HG03571 (cell line): ENCODE results near the gene COX18.

Experiments
- ATAC-seq: cut with Tn5 transposase; IDR thresholded peaks from one replicate; pipeline ENCODE4 v1.9.1; 2021; ENCODE audit not compliant: unreplicated experiment

COX18 gene

DNA sequence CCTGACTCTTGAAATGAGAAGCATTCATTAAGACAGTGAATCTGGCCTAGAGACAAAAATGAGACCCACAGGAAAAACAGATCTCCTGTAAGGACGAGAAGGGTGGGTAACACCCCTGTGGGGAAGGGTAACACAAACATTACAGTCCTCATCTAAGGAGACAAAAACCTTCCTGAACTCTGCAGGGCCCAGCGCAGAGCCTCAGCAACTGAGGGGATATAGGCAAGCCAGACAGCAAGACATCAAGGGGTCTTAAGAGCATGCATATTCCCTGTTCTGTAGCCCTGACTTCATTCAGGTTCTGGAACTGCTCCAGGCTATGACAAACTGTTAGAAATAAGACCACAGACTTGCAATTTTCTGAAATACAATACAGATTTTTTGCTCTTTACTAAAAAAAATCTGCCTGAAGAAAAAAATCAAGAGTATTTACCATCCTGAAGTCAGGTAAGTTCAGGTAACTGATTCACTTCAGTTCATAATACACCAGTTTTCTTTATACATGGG, 15.5 kb downstream of the COX18 start:
- ATAC-seq, result no peak

DNA sequence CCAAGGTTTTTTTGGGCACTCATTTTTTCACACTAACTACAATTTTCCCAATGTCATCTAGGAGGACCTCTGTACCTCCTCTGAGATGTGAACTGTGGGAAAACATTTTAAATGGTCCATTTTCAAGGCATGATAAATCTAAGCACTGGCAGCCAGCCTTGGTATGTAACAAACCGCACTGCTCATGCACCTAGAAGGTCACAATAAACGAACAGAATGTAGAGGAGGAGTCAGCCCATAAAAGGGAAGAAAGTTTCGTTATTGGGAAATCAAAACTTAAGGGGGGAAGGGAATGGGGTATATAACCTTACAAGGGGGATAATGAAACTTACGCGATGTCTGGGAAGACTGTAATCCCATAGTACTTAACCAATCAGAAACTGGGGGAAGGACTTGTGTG, 16.4 kb downstream of the COX18 start:
- no peak for ATAC-seq

DNA sequence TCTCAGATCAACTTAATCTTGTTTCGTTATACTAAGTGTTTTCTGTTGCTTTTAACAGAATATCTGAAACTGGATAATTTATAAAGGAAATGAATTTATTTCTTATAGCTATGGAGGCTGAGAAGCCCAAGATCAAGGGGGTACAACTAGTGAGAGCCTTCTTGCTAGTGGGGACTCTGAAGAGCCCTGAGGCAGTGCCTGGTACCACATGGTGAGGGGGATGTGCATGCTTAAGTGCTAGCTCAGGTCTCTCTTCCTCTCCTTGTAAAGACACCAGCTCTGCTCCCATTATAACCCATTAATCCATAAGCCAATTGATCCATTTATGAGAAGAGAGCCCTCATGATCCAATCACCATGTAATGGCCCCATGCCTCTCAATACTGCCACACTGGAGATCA, 17.9 kb downstream of the COX18 start:
- no peak for ATAC-seq

DNA sequence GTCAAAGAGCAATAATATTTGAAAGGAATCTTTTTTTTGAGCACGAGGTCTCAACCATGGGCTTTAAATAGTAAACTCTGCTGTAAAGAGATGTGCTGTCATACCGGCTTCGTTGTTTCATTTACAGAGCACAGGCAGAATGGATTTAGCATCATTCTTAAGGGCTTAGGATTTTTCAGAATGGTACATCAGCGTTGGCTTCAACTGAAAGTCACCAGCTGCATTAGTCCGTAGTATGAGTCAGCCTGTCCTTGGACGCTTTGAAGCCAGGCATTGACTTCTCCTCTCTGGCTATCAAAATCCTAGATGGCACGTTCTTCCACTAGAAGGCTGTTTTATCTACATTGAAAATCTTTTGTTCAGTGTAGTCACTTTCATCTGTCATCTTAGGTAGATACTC, 23.6 kb downstream of the COX18 start:
- ATAC-seq, result no peak

DNA sequence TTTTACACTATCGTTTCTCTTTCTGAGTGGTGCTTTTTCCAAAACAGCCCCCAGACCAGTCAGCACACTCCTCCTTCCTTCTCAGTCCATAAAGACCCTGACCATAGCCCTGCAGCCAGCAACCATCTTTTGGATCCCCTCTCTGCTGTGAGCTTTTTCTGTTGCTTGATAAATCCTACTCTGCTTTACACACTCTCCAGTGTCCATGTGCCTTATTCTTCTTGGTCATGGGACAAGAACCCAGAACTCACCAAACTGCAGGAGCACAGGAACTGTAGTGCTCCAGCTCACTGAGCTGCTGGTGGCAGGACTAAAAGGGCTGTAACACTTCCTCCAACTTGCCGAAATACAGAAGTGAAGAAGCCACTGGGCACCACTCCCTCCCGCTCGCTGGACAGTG, 32.5 kb downstream of the COX18 start:
- ATAC-seq, result no peak

DNA sequence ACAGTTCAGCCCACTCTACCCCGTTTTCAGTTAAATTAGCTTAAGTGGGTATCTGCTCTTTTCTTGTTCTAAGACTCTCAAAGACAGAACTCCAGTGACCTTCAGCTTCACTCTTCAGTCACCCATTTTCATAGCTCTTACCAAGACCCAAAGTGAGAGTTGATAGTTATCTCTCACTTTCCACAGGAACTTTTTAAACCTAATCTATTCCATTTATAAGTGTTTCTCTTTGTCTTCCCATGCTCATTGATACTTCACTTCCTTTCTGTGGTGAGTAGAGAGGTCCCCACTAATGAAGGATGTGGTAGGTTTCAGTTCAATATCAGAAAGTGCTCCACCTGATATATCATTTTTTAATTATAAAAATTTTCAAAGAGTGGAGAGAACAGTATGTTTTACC, 33.4 kb downstream of the COX18 start:
- ATAC-seq, result peak; percentile 55

DNA sequence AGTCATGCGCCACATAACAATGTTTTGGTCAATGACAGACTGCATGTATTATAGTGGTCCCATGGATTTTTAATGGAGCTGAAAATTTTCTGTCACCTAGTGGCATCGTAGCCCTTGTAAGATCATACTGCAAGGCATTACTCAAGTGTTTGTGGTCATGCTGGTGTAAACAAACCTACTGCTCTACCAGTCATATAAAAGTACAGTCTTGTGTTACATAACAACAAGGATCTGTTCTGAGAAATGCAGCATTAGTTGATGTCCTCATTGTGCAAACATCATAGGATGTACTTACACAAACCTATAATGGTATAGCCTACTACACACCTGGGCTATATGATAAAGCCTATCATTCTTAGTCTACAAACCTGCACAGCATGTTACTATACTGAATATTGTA, 34.6 kb downstream of the COX18 start:
- no peak for ATAC-seq

DNA sequence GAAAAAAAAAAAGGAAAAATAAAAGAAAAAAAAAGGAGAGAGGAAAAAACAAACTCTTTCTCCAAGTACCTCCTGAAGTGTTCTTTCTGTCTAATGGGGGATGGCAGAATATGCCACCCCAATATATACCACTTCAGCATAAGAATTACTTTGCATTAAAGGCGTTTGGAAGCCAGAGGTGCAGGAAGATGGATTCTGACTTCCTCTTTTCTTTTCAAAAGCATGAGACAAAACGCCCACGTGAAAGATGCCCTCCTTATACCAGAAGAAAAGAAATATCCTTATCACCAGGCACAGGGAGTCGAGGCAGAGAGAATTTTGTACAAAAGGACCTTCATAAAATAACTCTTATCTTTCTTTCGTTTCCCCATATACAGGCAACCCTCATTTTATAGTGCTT, 40.9 kb downstream of the COX18 start:
- ATAC-seq, result no peak

DNA sequence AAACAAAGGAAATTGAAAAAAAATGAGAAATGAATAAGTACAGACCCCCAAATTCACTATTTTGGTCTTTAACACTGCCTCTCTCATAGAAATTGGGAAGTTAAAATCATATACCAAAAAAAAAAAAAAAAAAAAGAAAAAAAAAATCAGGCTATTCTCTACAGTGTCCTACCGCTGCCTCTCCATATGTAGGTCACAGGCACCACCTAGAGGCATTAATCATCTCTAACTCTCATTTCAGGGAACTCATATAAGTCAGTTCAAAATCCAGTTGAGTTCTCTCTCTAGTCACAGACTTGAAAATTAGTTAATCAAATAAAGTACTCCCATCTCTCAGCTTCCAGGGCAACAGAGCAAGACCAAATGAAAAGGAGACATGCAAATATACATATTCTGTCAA, 47.9 kb downstream of the COX18 start:
- ATAC-seq, result no peak

DNA sequence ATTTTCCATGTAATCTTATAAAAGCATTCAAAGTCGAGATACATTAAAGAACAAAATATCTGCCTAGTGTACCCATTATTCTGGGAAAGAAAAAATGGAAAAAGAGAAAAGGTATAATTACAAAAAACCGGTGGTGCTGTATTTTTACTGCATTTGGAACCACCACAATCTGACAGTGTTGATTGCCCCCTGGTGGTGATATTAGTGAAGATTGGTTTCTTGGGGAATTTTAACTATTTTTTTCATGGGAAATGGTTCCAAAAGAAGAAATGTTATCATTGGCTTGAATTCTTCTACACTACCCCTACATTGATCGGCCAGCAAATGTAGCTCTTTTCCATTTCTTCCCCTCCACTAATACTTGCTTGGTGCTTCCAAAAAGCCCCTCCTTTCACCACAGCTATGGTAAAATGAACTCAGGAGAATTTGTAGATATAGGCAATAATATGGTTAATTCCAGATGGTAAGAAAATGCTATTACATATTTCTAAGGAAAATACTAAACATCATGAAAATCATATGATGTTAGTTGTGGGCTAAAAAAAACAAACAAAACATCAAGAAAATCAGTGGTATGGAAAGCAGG, 50.0 kb downstream of the COX18 start:
- ATAC-seq, result no peak

DNA sequence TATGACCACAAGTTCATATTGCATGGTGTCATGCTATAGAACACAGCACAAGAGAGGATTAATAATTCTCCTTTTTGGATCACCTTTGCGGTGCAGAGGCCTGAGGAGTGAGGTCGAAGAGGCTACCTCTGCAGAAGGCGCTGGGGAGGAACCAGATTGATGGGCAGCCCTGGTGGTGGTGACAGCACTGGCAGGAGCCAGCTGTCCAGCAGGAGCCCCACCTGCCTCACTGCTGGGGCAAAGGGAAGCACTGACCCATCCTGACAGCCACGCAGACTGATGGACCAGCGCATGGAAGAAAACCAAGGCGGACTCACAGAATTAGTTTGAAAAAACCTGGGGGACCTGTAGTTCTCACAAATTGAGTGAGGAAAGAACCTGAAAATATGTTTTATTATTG, 50.9 kb downstream of the COX18 start:
- ATAC-seq, result no peak

DNA sequence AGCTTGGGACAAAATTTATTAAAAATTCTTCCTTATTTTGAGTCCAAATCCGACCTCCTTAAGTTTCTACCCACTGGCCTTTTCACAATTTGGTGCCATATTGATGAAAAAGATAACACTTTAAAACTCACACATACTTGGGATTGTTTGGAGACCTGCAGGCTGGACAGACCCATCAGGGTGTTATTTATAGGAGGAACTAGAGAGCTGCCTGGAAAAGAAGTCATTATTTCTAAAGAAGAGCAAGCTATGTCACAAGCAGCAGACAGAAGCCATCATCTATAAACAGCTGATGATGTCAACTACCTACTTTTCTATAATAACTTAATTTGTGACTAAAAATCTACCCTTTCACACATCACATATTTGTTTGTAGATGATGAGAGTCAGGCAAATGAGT, 56.2 kb downstream of the COX18 start:
- no peak for ATAC-seq

DNA sequence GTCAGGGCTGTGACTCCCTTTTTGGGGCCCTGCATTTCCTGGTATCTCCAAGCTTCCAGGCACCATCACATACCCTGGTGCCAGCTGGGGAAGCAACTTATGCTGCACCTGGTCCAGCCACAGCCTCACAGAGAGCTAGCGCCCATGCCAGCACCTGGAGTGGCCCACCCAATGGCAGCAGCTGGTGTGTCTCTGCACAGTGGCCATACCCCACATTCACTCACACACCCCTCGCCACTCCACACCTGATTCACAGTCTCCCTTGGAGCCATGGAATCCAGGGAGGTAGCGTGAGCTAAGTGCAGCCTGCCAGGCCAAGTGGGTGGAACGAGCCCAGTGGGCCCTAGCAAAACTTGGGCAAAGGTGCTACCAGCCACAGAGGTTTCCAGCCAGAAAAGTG, 56.8 kb downstream of the COX18 start:
- ATAC-seq, result no peak

DNA sequence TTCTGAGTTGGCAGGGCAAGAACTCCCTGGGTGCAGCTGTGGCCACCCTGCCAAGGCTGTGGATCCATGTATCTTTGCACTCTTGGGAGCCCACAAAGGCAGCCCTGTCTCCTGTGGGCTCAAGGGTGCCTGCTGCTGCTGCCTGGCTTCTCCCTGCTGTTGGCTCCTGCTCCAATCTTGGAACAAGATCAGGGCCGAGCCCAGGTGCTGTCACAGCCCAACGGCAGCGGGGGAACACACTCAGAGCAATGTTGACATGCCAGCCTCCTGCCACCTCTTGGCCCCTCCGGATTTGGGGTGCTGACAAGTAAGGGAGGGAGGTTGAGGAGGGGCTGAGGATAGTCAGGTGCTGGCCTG, 57.9 kb downstream of the COX18 start:
- no peak for ATAC-seq

DNA sequence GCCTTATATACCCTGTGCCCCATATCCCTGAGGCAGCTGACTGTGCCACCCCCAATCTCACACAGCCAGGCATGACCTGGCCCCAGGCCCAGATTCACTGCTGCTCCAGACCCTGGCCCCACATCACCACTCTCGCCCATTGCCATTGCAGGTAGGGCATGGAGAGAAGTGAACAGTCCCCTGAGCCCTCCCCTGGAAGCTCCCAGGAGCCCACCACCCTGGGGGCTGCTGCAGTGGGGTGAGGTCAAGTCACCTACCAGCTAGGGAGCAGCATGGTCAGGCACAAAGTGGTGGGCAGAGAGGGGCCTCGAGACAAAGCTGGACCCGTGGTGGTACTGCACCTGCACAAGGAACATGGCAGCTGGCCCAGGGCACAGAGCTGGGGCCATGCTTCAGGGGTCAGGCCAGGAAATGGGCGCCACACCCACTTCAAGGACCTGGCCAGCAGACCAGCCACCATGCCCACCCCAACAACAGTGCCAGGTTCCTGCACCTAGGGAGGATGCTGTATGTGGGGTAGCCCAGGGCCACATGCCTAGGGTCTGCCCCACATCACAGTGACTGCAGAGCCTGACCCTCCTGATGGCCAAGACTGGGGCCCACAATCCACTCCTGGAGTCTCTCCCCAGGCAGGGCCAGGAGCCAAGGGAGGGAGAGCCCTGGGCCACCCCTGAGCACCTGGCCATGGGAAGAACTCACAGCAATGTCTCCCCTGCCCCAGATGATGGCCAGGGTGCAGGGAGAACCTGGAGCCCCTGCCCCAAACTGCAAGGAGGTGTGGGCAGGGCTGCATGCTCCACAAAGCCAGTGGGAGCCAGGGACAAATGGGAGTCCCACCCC, 58.5 kb downstream of the COX18 start:
- no peak for ATAC-seq

DNA sequence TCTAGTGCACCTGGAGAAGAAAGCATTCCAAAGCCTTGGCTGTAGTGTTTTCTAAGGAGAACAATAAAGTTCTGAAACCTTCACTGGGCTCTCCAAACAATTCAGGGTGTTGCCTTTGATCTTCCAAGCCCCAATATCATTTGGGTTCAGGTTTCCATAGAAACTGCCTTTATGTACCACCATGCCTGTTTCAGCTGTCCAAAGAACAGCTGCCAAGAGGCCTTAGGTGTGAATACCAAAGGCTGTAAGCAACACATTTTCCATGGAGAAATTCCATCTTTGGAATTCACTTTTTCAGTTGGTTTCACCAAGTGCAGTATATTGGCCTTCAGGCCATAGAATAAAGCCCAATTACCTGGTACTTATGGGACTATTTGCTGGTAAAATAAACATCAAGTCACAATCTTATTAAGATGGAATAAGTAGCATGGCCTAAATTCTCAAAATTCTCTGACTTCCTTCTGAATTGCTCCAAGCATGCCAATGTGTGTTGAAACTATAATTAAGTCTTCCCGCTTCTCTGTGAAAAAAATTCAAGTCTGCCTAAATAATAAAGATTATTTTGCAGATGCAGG, 61.9 kb downstream of the COX18 start:
- no peak for ATAC-seq

DNA sequence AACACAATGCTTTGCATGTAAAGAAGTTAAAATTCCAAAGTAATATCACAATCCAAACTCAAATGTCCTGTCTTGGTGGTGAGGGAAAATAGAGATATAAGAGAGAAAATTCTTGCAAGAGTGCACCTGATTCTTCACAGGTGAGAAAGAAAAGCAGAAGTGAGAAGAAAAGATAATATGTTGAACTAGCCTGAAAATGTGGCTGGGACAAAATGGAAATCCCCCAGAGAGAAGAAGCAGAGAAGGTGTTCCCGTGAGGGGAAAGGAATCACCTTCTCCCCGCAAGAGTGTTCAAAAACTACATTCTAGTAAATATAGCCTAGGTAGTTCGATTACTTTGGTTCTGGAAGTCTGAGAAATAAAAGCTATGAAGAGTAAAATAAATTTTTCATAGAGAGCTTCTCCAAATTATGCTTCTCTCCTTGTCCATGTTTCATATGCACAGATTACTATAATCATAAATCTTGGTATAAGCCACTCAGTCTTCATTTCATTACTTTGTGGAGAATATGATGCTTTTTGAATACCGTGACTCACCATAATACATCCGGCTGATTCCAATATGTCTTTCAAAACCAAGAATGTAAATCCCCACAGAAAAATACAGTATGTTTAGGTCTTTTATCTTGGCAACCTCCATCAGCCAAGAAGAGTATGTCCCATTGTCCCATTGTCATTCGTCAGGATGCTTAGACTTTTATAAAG, 63.1 kb downstream of the COX18 start:
- no peak for ATAC-seq

DNA sequence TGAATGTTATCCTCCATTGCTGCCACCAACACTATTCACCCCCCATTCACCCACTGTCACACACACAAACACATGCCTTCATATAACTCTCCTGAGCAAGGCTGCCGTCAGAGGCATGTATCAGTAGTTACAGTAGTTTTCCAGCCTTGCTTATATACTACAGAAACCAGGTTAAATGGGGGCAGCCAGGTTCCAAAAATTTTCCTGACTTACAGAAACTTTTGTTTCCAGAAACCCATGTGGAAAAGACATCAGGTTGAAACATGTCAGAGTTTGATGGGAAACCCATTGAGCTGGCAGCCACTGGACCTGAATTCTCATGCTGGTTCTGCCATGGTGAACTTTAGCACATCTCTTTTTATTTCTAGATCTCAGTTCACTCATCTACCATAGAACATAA, 64.0 kb downstream of the COX18 start:
- no peak for ATAC-seq
